ENCODE data around the gene YARS2.

Gene YARS2

GRCh38 chr12:32726286-32726685 is 29.4 kb downstream of the YARS2 start:
- no peak for TF ChIP-seq POLR2AphosphoS5 (IDR thresholded peaks at IDR 0.05; ENCODE audit: low read depth, low read length)
- TF ChIP-seq SIN3A (IDR thresholded peaks at IDR 0.05; ENCODE audit: borderline replicate concordance, insufficient read depth, low read length): no peak
- no peak for TF ChIP-seq TAF1 (IDR thresholded peaks at IDR 0.05; ENCODE audit: borderline replicate concordance, insufficient read depth, low read length)
- TF ChIP-seq, protein P1, sequence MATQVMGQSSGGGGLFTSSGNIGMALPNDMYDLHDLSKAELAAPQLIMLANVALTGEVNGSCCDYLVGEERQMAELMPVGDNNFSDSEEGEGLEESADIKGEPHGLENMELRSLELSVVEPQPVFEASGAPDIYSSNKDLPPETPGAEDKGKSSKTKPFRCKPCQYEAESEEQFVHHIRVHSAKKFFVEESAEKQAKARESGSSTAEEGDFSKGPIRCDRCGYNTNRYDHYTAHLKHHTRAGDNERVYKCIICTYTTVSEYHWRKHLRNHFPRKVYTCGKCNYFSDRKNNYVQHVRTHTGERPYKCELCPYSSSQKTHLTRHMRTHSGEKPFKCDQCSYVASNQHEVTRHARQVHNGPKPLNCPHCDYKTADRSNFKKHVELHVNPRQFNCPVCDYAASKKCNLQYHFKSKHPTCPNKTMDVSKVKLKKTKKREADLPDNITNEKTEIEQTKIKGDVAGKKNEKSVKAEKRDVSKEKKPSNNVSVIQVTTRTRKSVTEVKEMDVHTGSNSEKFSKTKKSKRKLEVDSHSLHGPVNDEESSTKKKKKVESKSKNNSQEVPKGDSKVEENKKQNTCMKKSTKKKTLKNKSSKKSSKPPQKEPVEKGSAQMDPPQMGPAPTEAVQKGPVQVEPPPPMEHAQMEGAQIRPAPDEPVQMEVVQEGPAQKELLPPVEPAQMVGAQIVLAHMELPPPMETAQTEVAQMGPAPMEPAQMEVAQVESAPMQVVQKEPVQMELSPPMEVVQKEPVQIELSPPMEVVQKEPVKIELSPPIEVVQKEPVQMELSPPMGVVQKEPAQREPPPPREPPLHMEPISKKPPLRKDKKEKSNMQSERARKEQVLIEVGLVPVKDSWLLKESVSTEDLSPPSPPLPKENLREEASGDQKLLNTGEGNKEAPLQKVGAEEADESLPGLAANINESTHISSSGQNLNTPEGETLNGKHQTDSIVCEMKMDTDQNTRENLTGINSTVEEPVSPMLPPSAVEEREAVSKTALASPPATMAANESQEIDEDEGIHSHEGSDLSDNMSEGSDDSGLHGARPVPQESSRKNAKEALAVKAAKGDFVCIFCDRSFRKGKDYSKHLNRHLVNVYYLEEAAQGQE (IDR thresholded peaks at IDR 0.05; ENCODE audit: insufficient read depth in 1 of 2, low read depth in 2 of 2, low read length in 2 of 2): no peak
- TF ChIP-seq FOXP2 (optimal IDR thresholded peaks at IDR 0.05; ENCODE audit: borderline replicate concordance, extremely low read depth, extremely low read length, insufficient read depth): no peak

DNA sequence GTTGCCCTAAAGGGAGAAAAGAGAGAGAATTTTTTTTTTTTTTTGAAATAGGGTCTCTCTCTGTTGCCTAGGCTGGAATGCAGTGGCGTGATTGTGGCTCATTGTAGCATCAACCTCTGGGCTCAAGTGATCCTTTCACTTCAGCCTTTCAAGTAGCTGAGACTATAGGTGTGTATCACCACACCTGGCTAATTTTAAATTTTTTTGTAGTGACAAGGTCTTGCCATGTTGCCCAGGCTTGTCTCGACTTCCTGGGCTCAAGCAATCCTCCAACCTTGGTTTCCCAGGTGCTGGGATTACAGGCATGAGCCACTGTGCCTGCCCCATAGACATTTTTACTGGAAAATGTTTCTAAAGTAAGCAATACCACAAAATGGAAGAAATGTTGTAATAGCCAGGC is 36.8 kb downstream of the YARS2 start:
- TF ChIP-seq SIN3A (IDR thresholded peaks at IDR 0.05; ENCODE audit: borderline replicate concordance, insufficient read depth, low read length): no peak
- no peak for TF ChIP-seq POLR2AphosphoS5 (IDR thresholded peaks at IDR 0.05; ENCODE audit: low read depth, low read length)
- TF ChIP-seq, protein P1 (IDR thresholded peaks at IDR 0.05; ENCODE audit: insufficient read depth in 1 of 2, low read depth in 2 of 2, low read length in 2 of 2): no peak
- TF ChIP-seq FOXP2 (optimal IDR thresholded peaks at IDR 0.05; ENCODE audit: borderline replicate concordance, extremely low read depth, extremely low read length, insufficient read depth): no peak
- no peak for TF ChIP-seq TAF1 (IDR thresholded peaks at IDR 0.05; ENCODE audit: borderline replicate concordance, insufficient read depth, low read length)

- TF ChIP-seq SIN3A (IDR thresholded peaks at IDR 0.05; ENCODE audit: borderline replicate concordance, insufficient read depth, low read length): no peak
These were observed 40.9 kb downstream of the YARS2 start for GRCh38 chr12:32714772-32715171.

DNA sequence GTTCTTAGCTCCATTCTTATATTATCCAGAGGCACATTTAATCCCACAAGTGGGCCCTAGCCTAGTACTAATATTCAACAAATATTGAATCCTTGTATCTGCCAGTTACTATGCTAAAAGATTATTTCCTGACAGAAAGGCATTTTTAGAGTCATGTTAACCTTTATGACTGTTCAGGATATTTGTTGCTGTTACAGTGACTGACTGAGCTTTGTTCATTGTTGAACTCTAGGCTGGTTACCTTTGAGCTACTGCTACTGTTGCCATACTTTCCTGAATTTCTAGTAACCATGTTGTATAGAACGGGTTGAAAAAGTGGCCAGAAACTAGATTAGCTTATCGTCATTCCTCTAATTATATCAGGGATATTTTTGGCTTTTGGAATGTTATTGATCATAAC is 46.8 kb downstream of the YARS2 start:
- no peak for TF ChIP-seq SIN3A (IDR thresholded peaks at IDR 0.05; ENCODE audit: borderline replicate concordance, insufficient read depth, low read length)

- TF ChIP-seq, protein P1 (IDR thresholded peaks at IDR 0.05; ENCODE audit: insufficient read depth in 1 of 2, low read depth in 2 of 2, low read length in 2 of 2): no peak
- TF ChIP-seq POLR2AphosphoS5 (IDR thresholded peaks at IDR 0.05; ENCODE audit: low read depth, low read length): no peak
- TF ChIP-seq FOXP2 (optimal IDR thresholded peaks at IDR 0.05; ENCODE audit: borderline replicate concordance, extremely low read depth, extremely low read length, insufficient read depth): no peak
- TF ChIP-seq SIN3A (IDR thresholded peaks at IDR 0.05; ENCODE audit: borderline replicate concordance, insufficient read depth, low read length): no peak
- TF ChIP-seq TAF1 (IDR thresholded peaks at IDR 0.05; ENCODE audit: borderline replicate concordance, insufficient read depth, low read length): no peak
These were observed 49.2 kb downstream of the YARS2 start for GRCh38 chr12:32706335-32707024.

GRCh38 chr12:32705783-32706182 is 49.9 kb downstream of the YARS2 start:
- TF ChIP-seq, protein P1 (IDR thresholded peaks at IDR 0.05; ENCODE audit: insufficient read depth in 1 of 2, low read depth in 2 of 2, low read length in 2 of 2): no peak
- no peak for TF ChIP-seq POLR2AphosphoS5 (IDR thresholded peaks at IDR 0.05; ENCODE audit: low read depth, low read length)
- no peak for TF ChIP-seq TAF1 (IDR thresholded peaks at IDR 0.05; ENCODE audit: borderline replicate concordance, insufficient read depth, low read length)
- TF ChIP-seq FOXP2 (optimal IDR thresholded peaks at IDR 0.05; ENCODE audit: borderline replicate concordance, extremely low read depth, extremely low read length, insufficient read depth): no peak
